Spinal cord (tissue), 10 donors: ENCODE results near the gene OR4K1. TPM values are rescaled to one million over a fixed set of nuclear protein-coding genes. Genes with fewer than 3 reads are reported as not detected.
"Not testable (repeated sequence)": the region's sequence is repeated elsewhere in the genome, so short reads cannot be mapped to it uniquely, and the experiment has no call there.

Source experiments
- DNase-seq, 6 donors: peaks; one replicate each; pipeline versions ENCODE4 v3.0.0 to v3.0.0-alpha.2; 2013 to 2015; ENCODE audit warnings: low spot score in 6 of 6, low read depth in 4 of 6
- H3K27ac ChIP-seq: one replicate; pipeline ENCODE4 v1.5.1; 2013; ENCODE audit warnings: low read depth, low read length, control low read depth
- H3K27me3 ChIP-seq: one replicate; pipeline ENCODE4 v1.6.1; 2013; ENCODE audit warnings: low read length; ENCODE audit not compliant: control insufficient read depth, insufficient read depth
- H3K36me3 ChIP-seq: one replicate; pipeline ENCODE4 v1.6.1; 2013; ENCODE audit warnings: low read length; ENCODE audit not compliant: control insufficient read depth, insufficient read depth
- H3K4me1 ChIP-seq: one replicate; pipeline ENCODE4 v1.6.1; 2013; ENCODE audit warnings: low read length; ENCODE audit not compliant: control insufficient read depth, insufficient read depth
- H3K4me3 ChIP-seq: one replicate; pipeline ENCODE4 v1.5.1; 2013; ENCODE audit warnings: low read depth, low read length, control low read depth
- H3K9me3 ChIP-seq: one replicate; pipeline ENCODE4 v1.6.1; 2013; ENCODE audit warnings: low read length; ENCODE audit not compliant: control insufficient read depth, insufficient read depth
- WGBS: methylation state at CpG from one replicate; pipeline ENCODE4 v1.1.5; 2013; ENCODE audit warnings: missing lambda C conversion rate; ENCODE audit not compliant: insufficient coverage; 5-methylcytosine and 5-hydroxymethylcytosine counted together
- polyA plus RNA-seq, 2 donors: library from polyadenylated mRNA; unstranded; fragments of 120-200 nt; gene quantifications; one replicate each; pipeline ENCODE4 v1.2.1, GENCODE V29; 2013; ENCODE audit not compliant: insufficient read length in 2 of 2
- total RNA-seq, 2 donors: library from RNA; depleted of rRNA in 1 of 2; stranded (reverse); fragments of 120-200 nt in 1 of 2; fragments of >200 nt in 1 of 2; gene quantifications; one replicate each; pipeline versions ENCODE4 v1.2.3 to v1.2.4, GENCODE V29; 2013 to 2014
- donor health status: healthy.

Gene OR4K1
- total and polyA plus RNA-seq, 4 donors = not detected

DNA sequence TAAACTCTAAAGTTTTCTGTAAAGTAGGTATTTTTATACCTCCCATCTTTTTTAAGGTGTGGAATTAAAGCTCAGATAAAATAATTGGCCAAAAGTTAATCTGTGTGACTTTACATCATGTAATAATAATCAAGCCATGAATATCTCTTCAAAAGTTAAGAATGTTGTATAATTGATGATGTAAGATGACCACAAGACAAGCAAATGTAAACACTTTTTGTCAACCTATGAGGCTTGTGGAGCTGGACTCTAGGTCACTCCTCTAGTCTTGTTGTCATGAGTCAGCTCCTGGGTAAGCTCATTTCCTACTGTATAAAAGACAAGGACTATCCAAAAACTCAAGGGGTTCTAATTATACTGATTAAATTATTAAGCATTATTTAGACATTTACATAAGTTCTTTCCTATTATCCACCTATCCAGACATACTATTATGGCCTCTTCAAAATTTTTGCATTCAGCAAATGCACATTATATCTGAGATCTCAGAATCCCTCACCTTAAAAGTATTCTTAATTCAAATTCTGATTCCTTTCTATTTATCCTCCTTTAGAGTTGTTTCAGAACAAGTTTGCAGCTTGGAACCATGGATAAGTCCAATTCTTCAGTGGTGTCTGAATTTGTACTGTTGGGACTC lies 10.6 kb upstream of the OR4K1 start, which contains the start of gene OR4K5:
OR4K5 (plus strand) TSS at position 587 of the 637 bp plus-strand sequence; CDS start at position 587, 0 bp downstream.
- no peak for DNase-seq
- peaks cover 16% of the 10 kb centered on the region for H3K9me3 ChIP-seq
- no peaks in the 10 kb centered on the region for H3K4me1 ChIP-seq
- H3K4me3 ChIP-seq = no peak within 1 kb of the TSS
- no peak within 1 kb of the TSS for H3K27ac ChIP-seq
- H3K27me3 ChIP-seq = no peaks in the 10 kb centered on the region
- H3K36me3 ChIP-seq = no peaks in the 10 kb centered on the region

- 88% methylated on average over 1 of the region's 1 CpG for WGBS
- H3K27me3 ChIP-seq = no peaks in the 10 kb centered on the region
- no peak overlapping the region for H3K4me3 ChIP-seq
- no peak overlapping the region for H3K27ac ChIP-seq
- no peaks in the 10 kb centered on the region for H3K36me3 ChIP-seq
- H3K9me3 ChIP-seq = peaks cover 5% of the 10 kb centered on the region
- no peaks in the 10 kb centered on the region for H3K4me1 ChIP-seq
- no peak for DNase-seq
Measured at GRCh38 chr14:19941668-19942067, 11.0 kb downstream of the OR4K1 start.

DNA sequence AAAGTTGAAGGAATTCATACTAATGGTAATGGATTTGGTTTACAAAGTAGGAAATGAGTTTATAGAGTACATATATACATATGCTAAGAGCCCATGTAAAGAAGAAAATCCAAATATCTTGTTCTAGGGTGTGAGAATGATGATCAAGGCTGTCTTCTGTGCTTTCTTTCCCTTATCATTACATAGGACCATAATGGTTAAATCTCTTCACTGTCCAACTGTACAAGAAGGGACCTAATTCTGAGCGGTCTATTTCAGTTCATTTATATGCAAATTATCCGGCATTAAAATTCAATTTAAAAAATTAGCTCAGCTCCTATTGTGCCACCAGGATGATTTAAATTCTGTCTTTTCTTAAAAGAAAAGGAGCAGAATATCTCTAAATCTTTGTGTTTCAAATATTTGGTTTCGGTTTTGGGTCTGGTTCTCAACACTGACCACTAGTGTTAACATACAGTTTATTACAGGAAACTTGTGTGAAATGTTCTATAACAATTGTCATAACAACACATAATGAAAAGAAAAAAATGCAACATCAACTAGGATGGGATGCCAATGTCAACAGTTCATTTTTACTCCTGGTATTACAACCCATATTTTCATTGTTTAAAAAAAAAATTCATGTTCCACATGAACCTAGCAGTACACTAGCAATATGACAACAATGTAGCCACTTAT lies 16.8 kb downstream of the OR4K1 start:
- WGBS = no CpG with 5 or more reads among the region's 3 CpGs

DNA sequence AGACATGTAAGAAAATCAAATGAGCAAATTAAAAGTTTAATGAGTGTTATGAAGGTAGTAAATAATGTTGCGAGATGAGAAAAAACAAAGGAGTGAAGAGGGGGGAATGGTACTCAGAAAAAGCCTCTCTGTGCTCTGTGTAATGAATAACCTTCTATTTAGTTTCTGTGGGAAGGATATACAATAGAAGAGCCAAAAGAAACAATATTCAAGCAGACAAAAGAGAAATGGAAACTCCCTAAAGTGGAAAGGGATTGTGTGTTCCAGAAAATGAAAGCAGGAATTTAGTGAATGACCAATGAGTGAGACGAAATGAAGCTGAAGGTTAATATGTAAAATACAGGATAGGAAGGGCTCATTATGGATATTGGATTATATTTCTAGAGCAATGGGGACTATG lies 18.5 kb downstream of the OR4K1 start:
- no peak for DNase-seq
- peaks cover 15% of the 10 kb centered on the region for H3K9me3 ChIP-seq
- WGBS = 58% methylated on average over 2 of the region's 2 CpGs
- H3K27me3 ChIP-seq = no peaks in the 10 kb centered on the region
- H3K4me3 ChIP-seq = no peak overlapping the region
- no peaks in the 10 kb centered on the region for H3K36me3 ChIP-seq
- H3K27ac ChIP-seq = no peak overlapping the region
- H3K4me1 ChIP-seq = no peaks in the 10 kb centered on the region

More for the DNA sequence above, 16.8 kb downstream of the OR4K1 start:
- no peaks in the 10 kb centered on the region for H3K27me3 ChIP-seq
- no peak overlapping the region for H3K27ac ChIP-seq
- H3K4me1 ChIP-seq = no peaks in the 10 kb centered on the region
- no peak overlapping the region for H3K4me3 ChIP-seq
- H3K36me3 ChIP-seq = no peaks in the 10 kb centered on the region
- DNase-seq = no peak
- peaks cover 11% of the 10 kb centered on the region for H3K9me3 ChIP-seq

DNA sequence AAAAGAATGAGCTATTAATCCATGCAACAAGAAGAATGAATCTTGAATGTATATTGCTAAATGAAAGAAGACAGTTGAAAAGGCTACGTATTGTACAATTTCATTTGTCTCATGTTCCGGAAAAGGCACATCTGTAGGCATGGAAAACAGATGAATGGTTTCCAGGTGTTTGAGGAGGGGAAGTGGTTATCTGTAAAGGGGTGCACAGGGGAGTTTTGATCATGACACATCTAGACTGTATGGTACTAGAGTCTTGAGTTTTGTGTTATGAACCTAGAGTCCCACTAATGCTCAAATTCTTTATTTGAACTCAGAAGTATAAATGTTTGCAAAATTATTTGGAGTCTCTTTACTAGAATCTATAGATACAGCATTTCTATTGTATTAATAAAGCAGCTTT lies 39.0 kb downstream of the OR4K1 start:
- H3K27ac ChIP-seq, DNase-seq, H3K36me3 ChIP-seq, H3K4me3 ChIP-seq, H3K9me3 ChIP-seq, H3K4me1 ChIP-seq, H3K27me3 ChIP-seq: not testable (repeated sequence)
- WGBS = 25% methylated on average over 2 of the region's 2 CpGs

- Histone ChIP-seq H3K9me3 (peaks cover 2% of the 10 kb centered on the region), H3K27me3 (no peaks in the 10 kb centered on the region), H3K27ac (no peak overlapping the region), H3K4me3 (no peak overlapping the region), H3K36me3 (no peaks in the 10 kb centered on the region), H3K4me1 (no peaks in the 10 kb centered on the region)
- WGBS = no CpG with 5 or more reads among the region's 1 CpG
- DNase-seq = no peak
Measured at GRCh38 chr14:19974844-19975243, 44.1 kb downstream of the OR4K1 start.

DNA sequence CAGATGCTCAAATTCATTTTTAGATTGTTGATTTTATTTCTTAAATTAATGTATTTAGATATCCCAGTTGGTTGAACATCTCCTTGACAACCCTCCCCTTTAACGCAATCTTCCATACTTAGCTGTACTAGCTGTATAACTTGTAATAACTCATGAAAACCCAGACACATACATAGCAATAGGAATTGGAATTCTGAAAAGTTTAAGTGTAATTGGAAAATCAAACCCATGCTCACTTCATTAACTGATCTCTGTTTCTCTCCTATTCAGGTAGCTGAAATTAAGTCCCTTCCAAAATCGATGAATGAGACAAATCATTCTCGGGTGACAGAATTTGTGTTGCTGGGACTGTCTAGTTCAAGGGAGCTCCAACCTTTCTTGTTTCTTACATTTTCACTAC lies 44.6 kb downstream of the OR4K1 start, which contains the start of gene OR4K15:
OR4K15 (plus strand) TSS at position 301 of the 400 bp plus-strand sequence; CDS start at position 301, 0 bp downstream.
- Histone ChIP-seq H3K9me3 (peaks cover 2% of the 10 kb centered on the region), H3K27me3 (no peaks in the 10 kb centered on the region), H3K36me3 (no peaks in the 10 kb centered on the region), H3K27ac (no peak within 1 kb of the TSS), H3K4me1 (no peaks in the 10 kb centered on the region), H3K4me3 (no peak within 1 kb of the TSS)
- no peak for DNase-seq
- WGBS = 100% methylated on average over 1 of the region's 3 CpGs

Other genes with a start within 250 kb of the OR4K1 start
- not detected for gene OR11H2, start 217.0 kb upstream of the OR4K1 start, total RNA-seq
- gene OR11H2, start 217.0 kb upstream of the OR4K1 start, polyA plus RNA-seq = not detected
- not detected for gene OR4Q3, start 187.3 kb upstream of the OR4K1 start, total RNA-seq
- not detected for gene OR4Q3, start 187.3 kb upstream of the OR4K1 start, polyA plus RNA-seq
- not detected for gene OR4M1, start 157.4 kb upstream of the OR4K1 start, total RNA-seq
- not detected for gene OR4M1, start 157.4 kb upstream of the OR4K1 start, polyA plus RNA-seq
- not detected for gene OR4N2, start 127.1 kb upstream of the OR4K1 start, total RNA-seq
- gene OR4N2, start 127.1 kb upstream of the OR4K1 start, polyA plus RNA-seq = not detected
- gene OR4K2, start 55.8 kb upstream of the OR4K1 start, total RNA-seq = not detected
- not detected for gene OR4K2, start 55.8 kb upstream of the OR4K1 start, polyA plus RNA-seq
- not detected for gene OR4K5, start 10.3 kb upstream of the OR4K1 start, total RNA-seq
- gene OR4K5, start 10.3 kb upstream of the OR4K1 start, polyA plus RNA-seq = not detected
- not detected for gene OR4K15, start 44.7 kb downstream of the OR4K1 start, total RNA-seq
- gene OR4K15, start 44.7 kb downstream of the OR4K1 start, polyA plus RNA-seq = not detected
- gene OR4Q2, start 71.2 kb downstream of the OR4K1 start, total RNA-seq = not detected
- gene OR4Q2, start 71.2 kb downstream of the OR4K1 start, polyA plus RNA-seq = not detected
- not detected for gene OR4K14, start 88.4 kb downstream of the OR4K1 start, total RNA-seq
- not detected for gene OR4K14, start 88.4 kb downstream of the OR4K1 start, polyA plus RNA-seq
- gene OR4K13, start 105.1 kb downstream of the OR4K1 start, total RNA-seq = not detected
- gene OR4K13, start 105.1 kb downstream of the OR4K1 start, polyA plus RNA-seq = not detected
- gene OR4L1, start 129.1 kb downstream of the OR4K1 start, total RNA-seq = not detected
- not detected for gene OR4L1, start 129.1 kb downstream of the OR4K1 start, polyA plus RNA-seq
- gene OR4K17, start 179.8 kb downstream of the OR4K1 start, total RNA-seq = not detected
- gene OR4K17, start 179.8 kb downstream of the OR4K1 start, polyA plus RNA-seq = under 1 TPM in 1 of 2 donors, not detected in 1; 0.06 TPM
- gene OR4N5, start 207.9 kb downstream of the OR4K1 start, total RNA-seq = not detected
- not detected for gene OR4N5, start 207.9 kb downstream of the OR4K1 start, polyA plus RNA-seq